WTC11 (cell line): ENCODE measurements around the gene MTHFD1L. TPM values are rescaled to one million over a fixed set of nuclear protein-coding genes. Genes with fewer than 3 reads are reported as not detected.

ENCODE experiments used
- ATAC-seq: fragments of 200-7000 bp; cut with Tn5 transposase; 2 replicates; pipeline ENCODE4 v1.10.0; 2021; ENCODE audit warnings: mild to moderate bottlenecking, moderate library complexity
- CTCF ChIA-PET: fragments of 300-600 bp; sonication (Branson Sonifier 250); formaldehyde crosslinking; loops from one replicate; lab custom pipeline; 2021; ENCODE audit warnings: antibody characterized with exemption; lab: Charles Lee
- POLR2A ChIA-PET: fragments of 350-600 bp; sonication (Branson Sonifier 250); formaldehyde crosslinking; loops from one replicate; lab custom pipeline; 2021; ENCODE audit warnings: antibody characterized with exemption; lab: Charles Lee
- DNase-seq: peaks from one replicate; pipeline ENCODE4 v3.0.0; 2021; ENCODE audit warnings: low spot score
- H3K27ac Mint-ChIP-seq: 2 replicates; pipeline ENCODE4 v1.8.0; 2021; ENCODE audit warnings: mixed read lengths
- H3K27me3 Mint-ChIP-seq: 2 replicates; pipeline ENCODE4 v1.8.0; 2021; ENCODE audit warnings: low read depth, mild to moderate bottlenecking, moderate library complexity, mixed read lengths
- H3K36me3 Mint-ChIP-seq: 2 replicates; pipeline ENCODE4 v1.8.0; 2021; ENCODE audit warnings: mixed read lengths
- H3K4me1 Mint-ChIP-seq: 2 replicates; pipeline ENCODE4 v1.8.0; 2022; ENCODE audit warnings: mixed read lengths
- H3K4me3 Mint-ChIP-seq: 2 replicates; pipeline ENCODE4 v1.8.0; 2021; ENCODE audit warnings: mild to moderate bottlenecking, moderate library complexity, mixed read lengths
- H3K9me3 Mint-ChIP-seq: 2 replicates; pipeline ENCODE4 v1.8.0; 2021; ENCODE audit warnings: mixed read lengths
- AFF4 ChIP-seq: sonication (generic); formaldehyde crosslinking; IDR thresholded peaks from 2 replicates; pipeline ENCODE4 v1.8.1; 2023; ENCODE audit warnings: mild to moderate bottlenecking, missing genetic modification reagents, borderline replicate concordance
- ATF2 ChIP-seq: sonication (generic); formaldehyde crosslinking; IDR thresholded peaks from 2 replicates; pipeline ENCODE4 v1.8.1; 2022; ENCODE audit warnings: low read depth, missing genetic modification reagents, borderline replicate concordance
- ATF6 ChIP-seq: sonication (generic); formaldehyde crosslinking; IDR thresholded peaks from 2 replicates; pipeline ENCODE4 v1.8.1; 2023; ENCODE audit warnings: mild to moderate bottlenecking, missing genetic modification reagents
- CREB1 ChIP-seq: sonication (generic); formaldehyde crosslinking; IDR thresholded peaks from 2 replicates; pipeline ENCODE4 v1.8.0; 2023; ENCODE audit warnings: mild to moderate bottlenecking, missing genetic modification reagents
- HMGA2 ChIP-seq: fragments of 250-450 bp; sonication (Bioruptor Pico); IDR thresholded peaks from 2 replicates; pipeline ENCODE4 v1.4.0; 2021; ENCODE audit warnings: mild to moderate bottlenecking, moderate library complexity
- KAT7 ChIP-seq: sonication (generic); formaldehyde crosslinking; IDR thresholded peaks from 2 replicates; pipeline ENCODE4 v1.8.1; 2023; ENCODE audit warnings: missing genetic modification reagents, mild to moderate bottlenecking, borderline replicate concordance
- MAX ChIP-seq: sonication (generic); formaldehyde crosslinking; IDR thresholded peaks from 2 replicates; pipeline ENCODE4 v1.8.0; 2022; ENCODE audit warnings: mild to moderate bottlenecking, missing genetic modification reagents
- NR3C1 ChIP-seq: sonication (generic); formaldehyde crosslinking; conservative IDR thresholded peaks from 2 replicates; pipeline ENCODE4 v1.8.1; 2023; ENCODE audit warnings: low read depth, mild to moderate bottlenecking, missing genetic modification reagents
- PRDM15 ChIP-seq: sonication (generic); formaldehyde crosslinking; IDR thresholded peaks from 2 replicates; pipeline ENCODE4 v1.8.0; 2022; ENCODE audit warnings: missing genetic modification reagents
- SMAD3 ChIP-seq: sonication (generic); formaldehyde crosslinking; IDR thresholded peaks from 2 replicates; pipeline ENCODE4 v1.8.0; 2022; ENCODE audit warnings: missing genetic modification reagents, mild to moderate bottlenecking, borderline replicate concordance
- TP53 ChIP-seq: sonication (generic); formaldehyde crosslinking; IDR thresholded peaks from 2 replicates; pipeline ENCODE4 v1.8.1; 2023; ENCODE audit warnings: mild to moderate bottlenecking, missing genetic modification reagents
- ZBTB43 ChIP-seq: sonication (generic); formaldehyde crosslinking; IDR thresholded peaks from 2 replicates; pipeline ENCODE4 v1.8.1; 2023; ENCODE audit warnings: mild to moderate bottlenecking, missing genetic modification reagents
- ZNF121 ChIP-seq: sonication (generic); formaldehyde crosslinking; IDR thresholded peaks from 2 replicates; pipeline ENCODE4 v1.8.0; 2023; ENCODE audit warnings: missing genetic modification reagents
- ZNF396 ChIP-seq: fragments of 250-450 bp; sonication (Bioruptor Pico); IDR thresholded peaks from 2 replicates; pipeline ENCODE4 v1.8.0; 2021; ENCODE audit warnings: mild to moderate bottlenecking, moderate library complexity, borderline replicate concordance
- ZNF423 ChIP-seq: fragments of 250-450 bp; sonication (Bioruptor Pico); IDR thresholded peaks from 2 replicates; pipeline ENCODE4 v2.1.2; 2022; ENCODE audit warnings: mild to moderate bottlenecking, moderate library complexity
- total RNA-seq: library from RNA; stranded (reverse); gene quantifications from 3 replicates; pipeline ENCODE4 v1.2.3, GENCODE V29; 2021

The MTHFD1L gene
- total RNA-seq, 1 experiment from 2014 or later = 104 TPM

GRCh38 chr6:150866991-150867501, 1.5 kb downstream of the MTHFD1L start (continued):
- TF ChIP-seq AFF4 (CRISPR knock-in tag) (no peak), ZNF396 (CRISPR knock-in tag) (no peak), ZNF423 (CRISPR knock-in tag) (no peak), ATF2 (CRISPR knock-in tag) (no peak)

- no peaks in the 10 kb centered on the region for H3K27me3 Mint-ChIP-seq
- DNase-seq = no peak
- H3K4me1 Mint-ChIP-seq = peaks cover 17% of the 10 kb centered on the region
- H3K36me3 Mint-ChIP-seq = peaks cover 4% of the 10 kb centered on the region
- ATAC-seq = no peak
- POLR2A ChIA-PET = no interaction called here
- TF ChIP-seq MAX (CRISPR knock-in tag) (no peak), ZNF121 (CRISPR knock-in tag) (no peak)
- TF ChIP-seq, all 79 proteins: peak for 0
- no peaks in the 10 kb centered on the region for H3K9me3 Mint-ChIP-seq
- no peak overlapping the region for H3K27ac Mint-ChIP-seq
- CTCF ChIA-PET = interaction anchor here (0.7 kb wide), 1 partner anchor 202 kb away, joined by 3 read pairs; no protein-coding TSS in a partner anchor
- no peak overlapping the region for H3K4me3 Mint-ChIP-seq
These were observed 3.3 kb downstream of the MTHFD1L start for GRCh38 chr6:150868759-150869158.

GRCh38 chr6:150874179-150874578, 8.7 kb downstream of the MTHFD1L start:
- H3K36me3 Mint-ChIP-seq = peaks cover 11% of the 10 kb centered on the region
- POLR2A ChIA-PET = interaction anchor here (0.5 to 2.1 kb wide), 2 partner anchors 9 to 11 kb away, joined by 4 to 12 read pairs; partner anchors contain the start of gene MTHFD1L
- H3K4me3 Mint-ChIP-seq = no peak overlapping the region
- no peaks in the 10 kb centered on the region for H3K9me3 Mint-ChIP-seq
- H3K27me3 Mint-ChIP-seq = no peaks in the 10 kb centered on the region
- peaks cover 53% of the 10 kb centered on the region for H3K4me1 Mint-ChIP-seq
- no peak for TF ChIP-seq TP53 (CRISPR knock-in tag)
- TF ChIP-seq ATF6 = no peak
- H3K27ac Mint-ChIP-seq = 0 out of 2 replicates have a peak overlapping the region, but pooled peaks have one; percentile 41
- CTCF ChIA-PET = interaction anchor here (1.2 to 2.0 kb wide), 4 partner anchors 8 to 57 kb away, joined by 5 to 9 read pairs (median 8); partner anchors contain the start of gene MTHFD1L
- DNase-seq (no peak), ATAC-seq (peak; percentile 12; the same call in 1 of the 2 replicates)

GRCh38 chr6:150875841-150876240, 10.3 kb downstream of the MTHFD1L start:
- POLR2A ChIA-PET = interaction anchor here (2.1 kb wide), 1 partner anchor 10 kb away, joined by 12 read pairs; the partner anchor contains the start of gene MTHFD1L
- H3K4me3 Mint-ChIP-seq = no peak overlapping the region
- H3K4me1 Mint-ChIP-seq = peaks cover 63% of the 10 kb centered on the region
- H3K9me3 Mint-ChIP-seq = no peaks in the 10 kb centered on the region
- peak overlapping the region; percentile 70 for H3K27ac Mint-ChIP-seq
- H3K27me3 Mint-ChIP-seq = no peaks in the 10 kb centered on the region
- CTCF ChIA-PET = no interaction called here
- peaks cover 19% of the 10 kb centered on the region for H3K36me3 Mint-ChIP-seq
- ATAC-seq (no peak), DNase-seq (no peak)
- TF ChIP-seq KAT7 (CRISPR knock-in tag) (no peak), SMAD3 (CRISPR knock-in tag) (no peak), CREB1 (CRISPR knock-in tag) (no peak), NR3C1 (CRISPR knock-in tag) (no peak), PRDM15 (CRISPR knock-in tag) (no peak), HMGA2 (no peak), ZBTB43 (CRISPR knock-in tag) (no peak)
